Upper lobe of left lung (tissue), 6 donors: ENCODE results near the gene AKAP6. TPM values are rescaled to one million over a fixed set of nuclear protein-coding genes. Genes with fewer than 3 reads are reported as not detected.

Source experiments
- ATAC-seq, 2 donors: fragments of 200-7000 bp; cut with Tn5 transposase; one replicate each; pipeline ENCODE4 v1.9.1; 2022; ENCODE audit warnings: mild to moderate bottlenecking in 2 of 2, moderate library complexity in 2 of 2; ENCODE audit not compliant: low FRiP score in 2 of 2
- DNase-seq, 2 donors: peaks; one replicate each; pipeline ENCODE4 v3.0.0-alpha.2; 2019 to 2020
- H3K27ac ChIP-seq, 4 donors: fragments of 200-600 bp; sonication (generic); one replicate each; pipeline ENCODE4 v1.5.1; 2016 to 2019
- H3K27me3 ChIP-seq, 4 donors: fragments of 200-600 bp; sonication (generic); one replicate each; pipeline ENCODE4 v1.5.1; 2017 to 2019
- H3K36me3 ChIP-seq, 4 donors: fragments of 200-600 bp; sonication (generic); one replicate each; pipeline ENCODE4 v1.5.1; 2016 to 2019
- H3K4me1 ChIP-seq, 4 donors: fragments of 200-600 bp; sonication (generic); one replicate each; pipeline ENCODE4 v1.5.1; 2018 to 2019
- H3K4me3 ChIP-seq, 4 donors: fragments of 200-600 bp; sonication (generic); one replicate each; pipeline ENCODE4 v1.5.1; 2017 to 2019; ENCODE audit warnings: mild to moderate bottlenecking in 2 of 4, moderate library complexity in 1 of 4
- H3K9me3 ChIP-seq, 4 donors: fragments of 200-600 bp; sonication (generic); one replicate each; pipeline ENCODE4 v1.5.1; 2018 to 2019
- EP300 ChIP-seq, 4 donors: sonication (generic); formaldehyde crosslinking; IDR thresholded peaks; one replicate each; pipeline ENCODE4 v1.5.1; 2017; ENCODE audit warnings: antibody characterized with exemption in 4 of 4, control low read depth in 2 of 4
- POLR2A ChIP-seq, 4 donors: fragments of 450-650 bp; IDR thresholded peaks; one replicate each; pipeline ENCODE4 v1.5.1; 2016 to 2017; ENCODE audit warnings: antibody characterized with exemption in 4 of 4, mild to moderate bottlenecking in 2 of 4
- POLR2AphosphoS5 ChIP-seq, 2 donors: sonication (generic); formaldehyde crosslinking; IDR thresholded peaks; one replicate each; pipeline ENCODE4 v1.5.1; 2017; ENCODE audit warnings: antibody characterized with exemption in 2 of 2
- WGBS, 2 donors: methylation state at CpG; one replicate each; pipeline ENCODE4 v1.1.5; 2017 to 2018; 5-methylcytosine and 5-hydroxymethylcytosine counted together
- total RNA-seq, 6 donors: library from RNA; depleted of rRNA in 4 of 6; stranded (reverse); fragments of >200 nt in 4 of 6; gene quantifications; one replicate each; pipeline versions ENCODE4 v1.1.0 to v1.2.1, GENCODE V29; 2016 to 2021
- TF ChIP-seq, protein P1 (sequence below), 6 experiments: fragments of 450-650 bp in 4 of 6; fragments of 200-600 bp in 2 of 6; sonication (generic) in 2 of 6; IDR thresholded peaks; one replicate each; pipeline ENCODE4 v1.5.1; 2016 to 2019; ENCODE audit warnings: antibody characterized with exemption in 6 of 6
- donor health status: DM: no; HTN: no; CAD: no; lungs with moderate emphysema.
- donor health status: DM: no; HTN: yes; CAD: no; lungs with severe emphysema.

Gene AKAP6
- total RNA-seq, 6 donors from 2014 or later = 6.2 to 27.7 (median 10.7) TPM

DNA sequence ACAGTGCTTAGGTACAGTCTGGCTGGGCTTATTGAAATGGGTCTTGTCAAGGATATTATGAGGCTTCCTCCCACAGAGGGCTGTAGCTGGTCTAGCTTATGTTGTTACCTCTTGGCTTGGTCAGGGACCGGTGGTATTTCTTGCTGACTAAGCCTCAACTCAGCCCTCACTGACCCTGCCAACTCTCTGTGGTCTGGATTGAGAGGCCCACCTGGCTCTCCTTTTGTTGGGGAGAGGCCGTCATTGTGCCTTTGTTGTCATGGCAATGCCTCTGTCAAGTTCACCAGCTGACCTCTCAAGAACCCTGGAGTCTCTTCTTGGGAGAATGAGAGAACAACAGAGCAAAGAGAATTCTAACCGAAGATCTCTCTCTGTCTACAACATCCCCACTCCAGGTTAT lies 364.0 kb downstream of the AKAP6 start:
- Histone ChIP-seq H3K4me3 (no peak overlapping the region), H3K36me3 (no peaks in the 10 kb centered on the region), H3K27ac (no peak overlapping the region), H3K4me1 (no peaks in the 10 kb centered on the region), H3K27me3 (no peaks in the 10 kb centered on the region), H3K9me3 (no peaks in the 10 kb centered on the region)
- ATAC-seq (no peak), DNase-seq (no peak)
- no peak for TF ChIP-seq EP300 (IDR thresholded peaks at IDR 0.05)
- no peak for TF ChIP-seq POLR2A (IDR thresholded peaks at IDR 0.05)
- no peak for TF ChIP-seq POLR2AphosphoS5 (IDR thresholded peaks at IDR 0.05)
- TF ChIP-seq, protein P1, sequence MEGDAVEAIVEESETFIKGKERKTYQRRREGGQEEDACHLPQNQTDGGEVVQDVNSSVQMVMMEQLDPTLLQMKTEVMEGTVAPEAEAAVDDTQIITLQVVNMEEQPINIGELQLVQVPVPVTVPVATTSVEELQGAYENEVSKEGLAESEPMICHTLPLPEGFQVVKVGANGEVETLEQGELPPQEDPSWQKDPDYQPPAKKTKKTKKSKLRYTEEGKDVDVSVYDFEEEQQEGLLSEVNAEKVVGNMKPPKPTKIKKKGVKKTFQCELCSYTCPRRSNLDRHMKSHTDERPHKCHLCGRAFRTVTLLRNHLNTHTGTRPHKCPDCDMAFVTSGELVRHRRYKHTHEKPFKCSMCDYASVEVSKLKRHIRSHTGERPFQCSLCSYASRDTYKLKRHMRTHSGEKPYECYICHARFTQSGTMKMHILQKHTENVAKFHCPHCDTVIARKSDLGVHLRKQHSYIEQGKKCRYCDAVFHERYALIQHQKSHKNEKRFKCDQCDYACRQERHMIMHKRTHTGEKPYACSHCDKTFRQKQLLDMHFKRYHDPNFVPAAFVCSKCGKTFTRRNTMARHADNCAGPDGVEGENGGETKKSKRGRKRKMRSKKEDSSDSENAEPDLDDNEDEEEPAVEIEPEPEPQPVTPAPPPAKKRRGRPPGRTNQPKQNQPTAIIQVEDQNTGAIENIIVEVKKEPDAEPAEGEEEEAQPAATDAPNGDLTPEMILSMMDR (IDR thresholded peaks at IDR 0.05) = no peak
- 51 to 65% methylated on average over 2 to 3 of the region's 3 CpGs for WGBS, 2 donors

DNA sequence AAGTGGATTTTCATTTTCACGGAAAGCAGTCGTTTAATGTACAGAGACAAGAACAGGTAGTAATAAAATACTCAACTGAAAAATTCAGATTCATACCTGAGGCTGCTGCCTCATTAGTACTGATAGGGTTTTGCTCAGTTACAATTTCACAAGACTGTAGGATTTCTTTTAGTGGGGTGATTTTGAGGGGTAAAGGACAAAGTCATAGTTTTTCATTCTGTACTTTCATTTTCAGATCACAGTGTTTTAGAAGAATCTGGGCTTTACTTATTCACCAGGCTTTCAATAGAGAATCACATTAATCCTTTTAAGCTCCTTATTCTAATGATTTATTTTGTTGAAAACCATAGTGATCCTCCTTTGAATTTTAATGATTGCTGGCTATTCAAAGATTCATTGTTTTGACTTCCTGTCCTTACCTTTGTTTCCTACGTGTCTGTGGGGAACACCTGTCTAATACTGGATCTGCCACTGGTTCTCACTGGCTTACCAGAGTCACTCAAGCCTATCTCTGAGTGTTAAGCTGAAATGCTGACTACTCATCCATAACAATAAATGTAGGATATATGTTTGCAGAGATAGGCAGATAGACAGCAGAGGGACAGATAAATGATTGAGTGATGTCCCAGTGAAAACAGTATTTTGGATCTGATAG lies 365.8 kb downstream of the AKAP6 start:
- H3K9me3 ChIP-seq = no peaks in the 10 kb centered on the region
- 68 to 83% methylated on average over 3 of the region's 3 CpGs for WGBS, 2 donors
- no peak for TF ChIP-seq EP300 (IDR thresholded peaks at IDR 0.05)
- TF ChIP-seq POLR2A (IDR thresholded peaks at IDR 0.05) = no peak
- TF ChIP-seq, protein P1 (IDR thresholded peaks at IDR 0.05) = no peak
- TF ChIP-seq POLR2AphosphoS5 (IDR thresholded peaks at IDR 0.05) = no peak
- no peaks in the 10 kb centered on the region for H3K36me3 ChIP-seq
- H3K27ac ChIP-seq = no peak overlapping the region
- H3K27me3 ChIP-seq = no peaks in the 10 kb centered on the region
- DNase-seq = no peak
- no peak for ATAC-seq
- H3K4me1 ChIP-seq = no peaks in the 10 kb centered on the region
- no peak overlapping the region for H3K4me3 ChIP-seq

DNA sequence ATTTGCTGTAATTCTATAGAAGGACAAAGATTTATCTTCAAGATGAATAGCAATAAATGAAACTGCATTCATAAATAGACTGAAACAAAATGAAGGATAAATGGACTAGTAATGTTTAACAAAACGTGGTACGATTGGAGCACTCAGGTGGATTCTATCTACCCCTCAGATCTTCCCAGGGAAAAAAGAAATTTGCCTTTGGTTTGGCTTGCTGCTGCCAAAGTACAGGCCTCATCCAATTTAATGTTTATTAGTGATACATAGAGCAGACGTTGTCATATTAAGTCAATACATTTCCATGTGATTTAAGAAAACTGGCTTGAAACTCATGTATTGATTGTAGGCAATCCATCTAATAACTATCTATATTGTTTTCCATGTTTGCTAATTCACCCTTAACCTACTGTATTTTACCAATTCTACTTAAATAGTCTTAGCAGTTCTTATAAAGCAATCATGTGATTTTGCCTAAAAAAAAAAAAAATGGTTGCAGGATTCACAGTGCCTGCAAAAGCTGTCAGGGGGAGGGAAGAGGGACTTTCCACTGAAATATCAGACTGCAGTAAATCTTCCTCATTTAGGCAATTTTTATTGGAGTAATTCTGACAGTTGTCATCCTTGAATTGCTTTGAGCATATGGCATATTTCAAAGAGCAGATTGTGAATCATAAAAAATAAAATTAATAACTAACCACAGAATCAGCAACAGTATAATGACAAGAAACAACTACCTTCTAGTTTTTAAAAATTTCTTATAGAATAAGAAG lies 367.4 kb downstream of the AKAP6 start:
- ATAC-seq (no peak), DNase-seq (no peak)
- no peaks in the 10 kb centered on the region for H3K9me3 ChIP-seq
- no peaks in the 10 kb centered on the region for H3K36me3 ChIP-seq
- 88 to 90% methylated on average over 3 of the region's 3 CpGs for WGBS, 2 donors
- H3K27ac ChIP-seq = no peak overlapping the region
- H3K4me3 ChIP-seq = no peak overlapping the region
- TF ChIP-seq POLR2A (IDR thresholded peaks at IDR 0.05) (no peak), POLR2AphosphoS5 (IDR thresholded peaks at IDR 0.05) (no peak), EP300 (IDR thresholded peaks at IDR 0.05) (no peak)
- TF ChIP-seq, protein P1 (IDR thresholded peaks at IDR 0.05) = no peak
- no peaks in the 10 kb centered on the region for H3K27me3 ChIP-seq
- H3K4me1 ChIP-seq = no peaks in the 10 kb centered on the region

DNA sequence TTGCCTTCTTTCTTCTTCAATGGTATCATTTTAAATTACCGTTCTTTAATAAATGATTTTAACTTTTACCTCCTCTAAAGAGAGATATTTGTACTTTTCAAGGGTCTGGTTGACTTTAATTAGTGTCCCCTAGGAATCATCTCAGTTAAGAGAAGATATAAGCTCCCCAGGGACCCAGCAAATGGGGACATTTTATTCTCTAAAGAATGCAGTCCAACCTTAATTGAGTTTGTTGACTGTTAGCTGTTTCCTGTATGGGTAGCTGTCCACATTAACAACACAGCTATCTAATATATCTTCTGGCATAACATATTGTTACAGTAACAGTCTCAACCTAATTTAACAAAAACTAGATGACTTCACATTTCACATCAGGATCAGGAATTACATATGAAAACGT lies 368.0 kb downstream of the AKAP6 start:
- Histone ChIP-seq H3K4me1 (no peaks in the 10 kb centered on the region), H3K27me3 (no peaks in the 10 kb centered on the region), H3K9me3 (no peaks in the 10 kb centered on the region), H3K36me3 (no peaks in the 10 kb centered on the region), H3K4me3 (no peak overlapping the region), H3K27ac (no peak overlapping the region)
- ATAC-seq (no peak), DNase-seq (no peak)
- 73 to 74% methylated on average over 2 of the region's 2 CpGs for WGBS, 2 donors
- TF ChIP-seq, protein P1 (IDR thresholded peaks at IDR 0.05) = no peak
- no peak for TF ChIP-seq EP300 (IDR thresholded peaks at IDR 0.05)
